ENCODE data around the gene EXD3.

The EXD3 gene

DNA sequence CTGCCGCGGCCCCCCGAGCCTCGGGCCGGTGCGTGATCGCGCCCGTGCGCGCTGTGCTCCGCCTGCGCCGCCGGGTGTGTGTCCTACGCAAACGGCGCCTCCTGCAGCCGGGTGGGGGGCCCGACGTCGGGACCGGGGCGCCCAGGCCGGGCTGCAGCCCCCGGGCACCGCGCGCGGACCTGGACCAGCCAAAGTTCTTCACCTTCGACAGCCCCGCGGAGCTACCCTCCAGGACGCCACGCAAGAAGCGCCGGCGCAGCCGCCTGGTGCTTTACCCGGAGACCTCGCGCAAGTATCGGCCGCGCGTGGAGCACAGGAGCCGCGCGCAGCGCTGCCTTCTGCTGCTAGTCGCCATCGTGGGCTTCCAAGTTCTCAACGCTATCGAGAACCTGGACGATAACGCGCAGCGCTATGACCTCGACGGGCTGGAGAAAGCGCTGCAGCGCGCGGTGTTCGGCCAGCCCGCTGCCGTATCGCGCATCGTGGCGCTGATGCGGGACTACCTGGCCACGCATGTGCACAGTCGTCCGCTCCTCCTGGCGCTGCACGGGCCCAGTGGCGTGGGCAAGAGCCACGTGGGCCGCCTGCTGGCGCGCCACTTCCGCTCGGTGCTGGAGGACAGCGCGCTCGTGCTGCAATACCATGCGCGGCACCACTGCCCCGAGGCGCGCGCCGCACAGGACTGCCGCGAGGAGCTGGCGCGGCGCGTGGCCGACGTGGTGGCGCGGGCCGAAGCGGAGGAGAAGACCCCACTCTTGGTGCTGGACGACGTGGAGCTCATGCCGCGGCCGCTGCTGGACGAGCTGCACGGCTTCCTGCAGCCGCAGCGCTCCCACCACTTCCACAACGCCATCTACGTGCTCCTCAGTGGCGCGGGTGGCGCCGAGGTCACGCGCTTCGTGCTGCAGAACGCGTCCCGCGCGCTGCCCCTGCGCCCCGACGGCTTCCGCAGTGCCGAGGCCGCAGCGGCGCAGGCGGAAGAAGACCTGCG is 143.9 kb downstream of the EXD3 start:
- no peak for DNase-seq

- no peak for DNase-seq
These were observed 144.8 kb downstream of the EXD3 start for GRCh38 chr9:137278061-137278701.

- DNase-seq = no peak
These were observed 145.5 kb downstream of the EXD3 start, which contains the start of gene TOR4A for GRCh38 chr9:137277329-137278041. TSS of gene TOR4A (plus strand) at chr9:137277726. CDS start at chr9:137278690, 964 bp downstream.

DNA sequence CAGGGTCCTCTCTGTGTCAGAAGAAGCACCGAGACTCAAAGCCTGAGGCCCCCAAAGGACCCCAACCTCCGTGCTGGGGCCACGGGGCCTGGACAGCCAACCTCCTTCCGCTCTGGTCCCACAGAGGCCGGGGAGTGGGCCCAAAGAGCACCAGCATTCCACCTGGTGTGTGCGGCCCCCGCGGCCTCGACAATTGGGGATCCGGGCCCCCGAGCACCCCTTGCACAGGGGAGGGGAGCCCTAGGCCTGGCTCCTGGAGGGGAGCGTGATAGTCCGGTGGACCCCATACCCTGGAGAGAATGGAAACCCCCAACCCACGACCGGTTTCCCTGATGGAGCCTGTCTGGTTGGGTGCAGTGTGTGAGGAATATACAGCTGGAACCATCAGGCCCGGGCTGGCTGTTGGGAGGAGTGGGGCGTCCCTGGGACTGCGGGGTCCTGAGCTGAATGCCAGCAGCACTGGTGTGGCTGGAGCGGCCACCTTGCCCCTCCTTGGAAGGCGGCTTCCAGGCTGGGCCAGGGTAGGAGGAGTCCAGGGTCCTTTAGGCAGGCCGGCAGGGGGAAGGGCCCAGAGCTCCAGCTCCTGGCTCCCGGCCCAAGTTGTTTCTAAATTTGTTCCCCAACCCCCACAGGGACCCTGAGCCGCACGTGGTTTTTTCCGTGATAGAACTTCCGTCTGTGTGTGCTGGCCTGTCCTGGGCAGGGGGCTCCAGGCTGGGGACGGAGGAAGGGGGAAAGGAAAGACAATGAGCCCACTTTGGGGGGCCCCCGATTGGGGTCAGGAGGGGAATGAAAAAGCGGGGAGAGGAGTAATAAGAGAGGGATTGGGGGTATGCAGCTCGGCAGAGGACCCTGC is 146.3 kb downstream of the EXD3 start:
- no peak for DNase-seq

DNA sequence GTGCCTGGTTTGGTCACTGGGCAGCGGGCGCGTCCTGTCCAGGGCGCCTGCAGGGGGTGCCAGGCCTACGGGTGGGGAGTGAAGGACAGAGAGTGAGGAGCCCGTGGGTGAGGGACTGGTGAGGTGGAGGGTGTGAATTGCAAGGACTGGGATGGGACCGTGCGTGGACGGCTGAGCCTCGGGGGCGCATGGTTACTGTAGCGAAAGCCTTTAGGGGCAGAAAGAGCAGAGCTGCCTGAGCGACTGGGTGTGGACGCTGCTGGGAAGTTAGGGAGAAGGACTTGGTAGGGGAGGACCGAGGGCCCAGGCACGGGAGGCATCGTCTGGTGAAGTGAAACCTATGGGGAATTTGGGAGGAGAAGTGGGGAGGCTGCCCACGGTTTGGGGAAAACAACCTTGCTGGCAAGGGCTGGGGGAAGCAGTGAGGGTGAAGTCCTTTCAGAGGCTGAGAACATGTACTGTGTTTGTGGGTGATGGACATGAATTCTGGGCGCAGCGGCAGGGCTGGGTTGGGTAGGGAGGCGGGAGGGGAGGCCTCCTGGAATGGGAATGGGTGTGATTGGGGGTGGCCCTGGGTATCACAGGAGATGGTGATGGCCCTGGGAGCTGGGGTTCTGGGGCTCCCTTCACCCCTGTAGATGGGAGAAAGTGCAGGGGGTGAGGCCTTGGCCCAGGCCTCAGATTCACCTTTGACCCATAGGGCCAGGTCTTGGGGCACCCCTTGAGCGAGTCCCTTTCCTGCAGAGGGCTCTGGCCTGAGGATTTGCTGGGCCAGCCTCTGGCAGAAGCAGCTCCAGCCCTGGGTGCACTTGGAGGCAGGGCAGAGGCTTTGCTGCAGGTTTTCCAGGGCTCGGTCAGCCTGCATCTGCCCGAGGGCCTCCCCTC is 147.1 kb downstream of the EXD3 start:
- no peak for DNase-seq

- DNase-seq = no peak
These were observed 147.8 kb downstream of the EXD3 start for GRCh38 chr9:137275203-137275587.

GRCh38 chr9:137273611-137274320 is 149.2 kb downstream of the EXD3 start:
- DNase-seq = no peak

DNA sequence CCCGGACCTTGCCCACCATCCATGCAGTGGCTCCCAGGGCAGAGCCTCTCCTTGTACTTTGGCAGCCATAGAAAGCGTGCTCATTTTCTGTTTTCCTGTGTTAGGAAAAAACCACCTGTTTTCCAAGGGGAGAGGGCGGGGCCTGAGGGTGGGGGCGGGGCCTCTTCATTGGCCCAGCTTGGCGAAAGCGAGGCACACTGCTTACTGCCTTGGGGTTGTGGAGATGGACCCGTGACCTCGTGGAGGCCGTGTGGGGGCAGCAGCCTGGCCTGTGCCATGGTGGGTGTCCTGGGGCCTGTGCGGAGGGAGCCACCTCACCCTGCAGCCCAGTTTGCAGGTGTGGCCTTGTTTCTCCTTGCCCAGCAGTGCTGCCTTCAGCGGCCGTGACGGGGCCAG is 149.9 kb downstream of the EXD3 start:
- DNase-seq = no peak

DNA sequence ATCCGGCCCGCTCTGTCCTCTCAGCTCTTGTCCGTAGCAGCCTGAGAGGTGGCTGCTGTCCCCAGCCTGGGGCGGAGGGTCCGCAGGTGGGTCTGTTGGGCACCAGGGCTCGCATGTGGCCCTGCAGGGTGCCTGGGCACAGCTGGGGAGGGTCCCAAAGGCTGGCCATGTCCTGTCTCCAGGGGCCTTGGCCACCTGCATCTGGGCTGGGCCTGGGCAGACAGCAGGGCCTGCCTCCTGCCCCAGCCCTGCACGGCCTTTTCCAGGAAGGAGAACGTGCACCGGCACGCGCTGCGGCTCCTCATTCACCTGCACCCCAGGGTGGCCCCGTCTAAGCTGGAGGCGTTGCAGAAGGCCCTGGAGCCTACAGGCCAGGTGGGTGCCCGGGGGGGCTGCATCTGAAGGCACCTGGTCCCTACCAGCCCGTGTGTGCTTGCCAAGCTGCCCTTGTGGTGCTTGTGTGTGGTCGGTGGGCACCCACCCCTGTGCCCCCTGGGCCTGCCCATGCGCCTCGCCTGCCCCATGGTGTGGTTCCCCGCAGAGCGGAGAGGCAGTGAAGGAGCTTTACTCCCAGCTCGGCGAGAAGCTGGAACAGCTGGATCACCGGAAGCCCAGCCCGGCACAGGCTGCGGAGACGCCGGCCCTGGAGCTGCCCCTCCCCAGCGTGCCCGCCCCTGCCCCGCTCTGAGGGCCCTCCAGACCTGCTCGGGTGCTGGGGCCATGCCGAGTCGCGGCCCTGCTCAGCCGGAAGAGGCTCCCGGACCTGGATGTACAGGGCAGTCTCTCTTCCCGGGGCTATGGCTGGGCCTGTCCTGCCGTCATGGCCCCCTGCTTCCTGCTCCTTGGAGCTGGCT is 150.5 kb downstream of the EXD3 start:
- no peak for DNase-seq

DNA sequence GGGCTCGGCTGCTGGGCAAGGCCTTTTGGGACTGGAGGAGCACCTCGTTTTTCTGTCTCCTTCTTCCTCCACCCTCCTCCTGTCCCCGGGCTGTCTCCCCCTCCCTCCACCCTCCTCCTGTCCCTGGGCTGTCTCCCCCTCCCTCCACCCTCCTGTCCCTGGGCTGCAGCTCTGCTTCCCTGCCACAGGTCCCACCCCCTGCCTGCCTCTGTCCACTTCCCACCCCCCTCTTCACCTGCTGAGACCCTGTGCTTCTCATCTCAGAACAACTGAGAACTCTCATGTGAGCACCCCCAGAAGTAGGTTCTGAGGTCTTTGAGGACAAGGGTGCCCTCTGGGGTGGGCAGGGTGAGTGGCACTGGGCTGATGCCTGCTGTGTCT is 151.3 kb downstream of the EXD3 start:
- DNase-seq = no peak

GRCh38 chr9:137270929-137271695 is 151.8 kb downstream of the EXD3 start:
- no peak for DNase-seq

- no peak for DNase-seq
These were observed 153.7 kb downstream of the EXD3 start for GRCh38 chr9:137269231-137269772.

DNA sequence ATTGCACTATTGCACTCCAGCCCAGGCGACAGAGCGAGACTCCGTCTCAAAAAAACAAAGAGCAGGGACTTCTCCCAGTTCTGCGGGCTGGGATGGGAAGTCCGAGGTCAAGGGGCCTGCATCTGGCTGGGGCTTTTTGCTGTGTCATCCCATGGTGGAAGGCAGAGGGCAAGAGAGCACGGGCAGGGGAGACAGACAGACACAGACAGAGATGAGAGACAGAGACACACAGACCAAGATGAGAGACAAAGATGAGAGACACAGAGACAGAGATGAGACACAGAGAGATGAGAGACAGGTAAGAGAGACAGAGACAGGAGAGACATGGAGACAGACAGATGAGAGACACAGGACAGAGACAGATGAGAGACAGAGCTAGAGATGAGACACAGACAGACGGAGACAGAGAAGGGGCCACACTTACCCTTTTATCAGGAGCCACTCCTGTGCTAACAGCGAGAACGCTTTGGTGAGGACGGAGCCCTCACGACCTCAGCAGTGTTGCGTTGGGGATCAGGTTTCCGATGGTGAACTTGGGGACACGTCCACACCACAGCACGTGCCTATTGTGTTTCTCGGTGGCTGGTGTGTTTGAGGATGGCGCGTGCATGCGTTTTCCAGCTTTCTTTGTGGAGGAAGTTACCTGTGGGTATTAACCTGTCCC is 154.3 kb downstream of the EXD3 start:
- DNase-seq = no peak

DNA sequence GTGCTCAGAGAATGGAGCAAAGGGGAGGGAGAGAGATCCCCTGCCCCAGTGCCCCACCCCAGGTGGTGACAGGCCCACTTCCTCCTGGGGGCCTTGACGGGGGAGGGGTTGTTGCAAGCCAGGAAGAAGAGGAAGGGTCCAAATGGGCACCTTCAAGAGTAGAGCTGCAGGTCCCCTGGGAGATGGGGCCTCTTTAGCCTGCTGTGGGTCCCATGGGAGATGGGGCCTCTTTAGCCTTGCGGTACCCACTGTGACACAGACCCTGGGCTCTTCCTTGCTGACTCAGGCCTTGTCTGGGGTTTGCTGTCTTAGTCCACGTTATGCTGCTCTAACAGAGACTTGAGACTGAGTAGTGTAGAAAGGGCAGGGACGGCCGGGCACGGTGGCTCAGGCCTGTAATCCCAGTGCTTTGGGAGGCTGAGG is 155.0 kb downstream of the EXD3 start:
- DNase-seq = no peak

DNA sequence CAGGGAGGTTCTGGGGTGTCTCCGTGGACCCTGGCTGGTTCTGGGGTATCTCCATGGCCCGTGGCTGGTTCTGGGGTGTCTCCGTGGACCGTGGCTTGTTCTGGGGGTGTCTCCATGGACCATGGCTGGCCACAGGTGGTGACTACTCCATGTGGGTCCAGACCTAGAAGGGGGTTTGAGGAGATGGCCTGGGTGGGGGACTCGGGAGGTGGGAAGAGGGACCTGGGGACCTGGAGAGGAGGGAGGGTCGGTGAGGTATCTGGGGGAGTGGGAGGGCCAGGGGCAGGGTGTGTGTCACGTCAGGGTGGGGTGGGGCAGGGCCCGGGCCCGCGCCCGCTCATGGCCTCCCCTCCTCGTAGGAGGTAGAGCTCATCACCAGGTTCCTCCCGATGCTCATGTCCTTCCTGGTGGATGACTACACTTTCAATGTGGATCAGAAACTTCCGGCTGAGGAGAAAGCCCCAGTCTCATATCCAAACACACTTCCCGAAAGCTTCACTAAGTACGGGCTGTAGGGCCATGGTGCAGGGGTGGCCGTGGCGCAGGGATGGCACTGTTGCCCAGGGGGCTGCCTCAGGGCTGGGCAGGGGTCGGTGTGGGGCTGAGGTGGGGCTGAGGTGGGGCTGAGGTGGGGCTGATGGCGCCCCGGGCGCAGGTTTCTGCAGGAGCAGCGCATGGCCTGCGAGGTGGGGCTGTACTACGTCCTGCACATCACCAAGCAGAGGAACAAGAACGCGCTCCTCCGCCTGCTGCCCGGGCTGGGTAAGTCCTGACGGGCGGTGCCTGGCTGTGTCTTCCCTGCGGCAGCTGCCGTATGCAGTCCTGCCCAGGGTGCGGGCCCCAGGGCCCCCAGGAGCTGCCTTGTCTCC is 156.1 kb downstream of the EXD3 start:
- DNase-seq = no peak

DNA sequence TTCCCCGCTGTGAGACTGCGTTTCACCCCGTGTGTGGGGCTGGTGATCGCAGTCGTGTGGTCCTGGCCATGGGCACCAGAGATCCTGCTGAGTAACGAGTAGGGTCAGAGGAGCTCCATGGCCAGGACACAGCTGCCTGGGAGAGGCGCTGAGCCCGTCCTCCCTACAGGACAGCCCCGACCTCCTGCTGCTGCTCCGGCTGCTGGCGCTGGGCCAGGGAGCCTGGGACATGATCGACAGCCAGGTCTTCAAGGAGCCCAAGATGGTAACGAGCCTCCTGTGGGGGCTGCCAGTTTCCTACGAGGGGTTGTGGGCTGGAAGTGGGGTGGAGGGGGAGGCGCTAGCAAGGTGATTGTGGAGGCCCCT is 156.8 kb downstream of the EXD3 start:
- no peak for DNase-seq

DNA sequence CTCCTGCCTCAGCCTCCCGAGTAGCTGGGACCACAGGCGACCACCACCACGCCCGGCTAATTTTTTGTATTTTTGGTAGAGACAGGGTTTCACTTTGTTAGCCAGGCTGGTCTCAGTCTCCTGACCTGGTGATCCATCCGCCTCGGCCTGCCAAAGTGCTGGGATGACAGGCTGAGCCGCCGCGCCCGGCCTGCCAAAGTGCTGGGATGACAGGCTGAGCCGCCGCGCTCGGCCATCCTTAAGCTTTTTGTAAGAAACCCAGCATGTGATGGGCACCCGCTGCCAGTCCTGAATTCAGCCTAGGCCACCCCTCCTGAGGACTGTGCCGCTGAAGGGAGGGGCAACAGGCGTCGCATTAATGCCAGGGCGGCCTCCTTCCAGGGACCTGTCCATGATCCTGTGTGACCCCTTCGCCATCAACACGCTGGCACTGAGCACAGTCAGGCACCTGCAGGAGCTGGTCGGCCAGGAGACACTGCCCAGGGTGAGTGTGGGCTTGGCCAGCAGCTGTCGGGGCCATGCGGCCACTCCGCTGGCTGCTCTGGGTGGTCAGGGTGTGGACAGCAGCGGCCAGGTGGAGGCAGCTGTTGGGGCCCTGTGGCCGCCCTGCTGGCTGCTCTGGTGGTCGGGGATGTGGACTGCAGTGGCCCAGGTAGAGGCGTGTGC is 157.3 kb downstream of the EXD3 start:
- DNase-seq = no peak

Data from NCI-H446 (cell line).